Measurements from ENCODE around the gene PLPP3. TPM values are rescaled to one million over a fixed set of nuclear protein-coding genes. Genes with fewer than 3 reads are reported as not detected.

The PLPP3 gene
- total and polyA plus RNA-seq, 9 of the 15 experiments (the other 6 are each of a cell fraction or from before 2014, with no cell fraction given): 0.07 to 0.54 (median 0.20) TPM

- in situ Hi-C loops (cut with MboI): no loop called here
- no peaks in the 10 kb centered on the region for H3K9me1 ChIP-seq (ENCODE audit: control insufficient read depth, insufficient read depth, low read length)
- no TSS peak for BruUV-seq (replicated peaks)
- TF ChIP-seq SAFB2 (IDR thresholded peaks at IDR 0.05; ENCODE audit: borderline replicate concordance, low read depth, low read length, severe bottlenecking): no peak
- no peak overlapping the region for H3K27ac ChIP-seq (ENCODE audit: extremely low read depth, low read depth, low read length)
- 2% methylated on average over 5 of the region's 5 CpGs for WGBS (ENCODE audit: insufficient coverage, low coverage, missing lambda C conversion rate)
- peaks cover 1 to 10% of the 10 kb centered on the region in 2 experiments; a peak in 3 of 5 replicates for H3K27me3 ChIP-seq (ENCODE audit: control insufficient read depth in 2 of 2, insufficient read depth in 2 of 2, low read length in 2 of 2)
- no peak overlapping the region for H3K4me3 ChIP-seq
- ChIA-PET CTCF (ENCODE audit: low intra/inter-chr PET ratio) (no interaction called here), POLR2A (interaction anchor here (0.5 kb wide), 1 partner anchor 11 kb away, joined by 3 read pairs; no protein-coding TSS in a partner anchor)
- H3K4me1 ChIP-seq (replicated peaks in 1 of 2; ENCODE audit: control insufficient read depth in 2 of 2, insufficient read depth in 2 of 2, low read length in 2 of 2): no peaks in the 10 kb centered on the region
- no peaks in the 10 kb centered on the region for H3K9me3 ChIP-seq (replicated peaks; ENCODE audit: control insufficient read depth, insufficient read depth, low read depth, low read length)
- H3K4me2 ChIP-seq (ENCODE audit: insufficient read depth, low read length): no peak overlapping the region
- intact Hi-C loops (cut with micrococcal nuclease): no loop called here
- DNase-seq (ENCODE audit: extremely low read depth in 1 of 4, low spot score in 3 of 4) (no peak), FAIRE-seq (no peak), ATAC-seq (no peak)
- H3K9ac ChIP-seq (ENCODE audit: insufficient read depth in 1 of 2, low read depth in 2 of 2, low read length in 2 of 2): no peak overlapping the region
- no peaks in the 10 kb centered on the region for H3K79me2 ChIP-seq (ENCODE audit: control insufficient read depth, insufficient read depth, low read length)
- H2AFZ ChIP-seq (ENCODE audit: low read depth, low read length): no peak overlapping the region
- 0 out of 2 replicates have a peak, but pooled peaks cover 5% of the 10 kb centered on the region for H4K20me1 ChIP-seq (replicated peaks; ENCODE audit: control insufficient read depth, insufficient read depth, low read length)
- no peaks in the 10 kb centered on the region for H3K36me3 ChIP-seq (ENCODE audit: control insufficient read depth, insufficient read depth, low read length)
Measured at GRCh38 chr1:56446531-56447098, 132.7 kb downstream of the PLPP3 start.

GRCh38 chr1:56444960-56445646, 134.3 kb downstream of the PLPP3 start:
- no peak for ATAC-seq
- Histone ChIP-seq H3K27ac (ENCODE audit: extremely low read depth, low read depth, low read length) (no peak overlapping the region), H3K36me3 (ENCODE audit: control insufficient read depth, insufficient read depth, low read length) (no peaks in the 10 kb centered on the region), H3K4me2 (ENCODE audit: insufficient read depth, low read length) (no peak overlapping the region), H3K79me2 (ENCODE audit: control insufficient read depth, insufficient read depth, low read length) (no peaks in the 10 kb centered on the region), H3K9me3 (replicated peaks; ENCODE audit: control insufficient read depth, insufficient read depth, low read depth, low read length) (no peaks in the 10 kb centered on the region), H3K9me1 (ENCODE audit: control insufficient read depth, insufficient read depth, low read length) (no peaks in the 10 kb centered on the region), H2AFZ (ENCODE audit: low read depth, low read length) (no peak overlapping the region), H3K9ac (ENCODE audit: insufficient read depth in 1 of 2, low read depth in 2 of 2, low read length in 2 of 2) (no peak overlapping the region), H3K4me1 (replicated peaks in 1 of 2; ENCODE audit: control insufficient read depth in 2 of 2, insufficient read depth in 2 of 2, low read length in 2 of 2) (no peaks in the 10 kb centered on the region), H3K27me3 (ENCODE audit: control insufficient read depth in 2 of 2, insufficient read depth in 2 of 2, low read length in 2 of 2) (peaks cover 4 to 14% of the 10 kb centered on the region in 2 experiments; a peak in 3 of 5 replicates), H4K20me1 (replicated peaks; ENCODE audit: control insufficient read depth, insufficient read depth, low read length) (0 out of 2 replicates have a peak, but pooled peaks cover 5% of the 10 kb centered on the region), H3K4me3 (no peak overlapping the region)
- no peak for FAIRE-seq
- ChIA-PET POLR2A (interaction anchor here (1.0 kb wide), 1 partner anchor 16 kb away, joined by 3 read pairs; no protein-coding TSS in a partner anchor), CTCF (ENCODE audit: low intra/inter-chr PET ratio) (no interaction called here)
- TF ChIP-seq ZFX (CRISPR knock-in tag; IDR thresholded peaks at IDR 0.05) (no peak), DDX20 (tag; IDR thresholded peaks at IDR 0.05; ENCODE audit: low read depth) (no peak), TCF7 (IDR thresholded peaks at IDR 0.05; ENCODE audit: borderline replicate concordance) (no peak), DLX4 (CRISPR knock-in tag; IDR thresholded peaks at IDR 0.05) (no peak), GABPB2 (CRISPR knock-in tag; conservative IDR thresholded peaks at IDR 0.05) (no peak), HMGN3 (IDR thresholded peaks at IDR 0.05; ENCODE audit: borderline replicate concordance, extremely low read depth, insufficient read length, low read depth, low read length) (no peak), SP2 (IDR thresholded peaks at IDR 0.05; ENCODE audit: extremely low read depth, low read depth, low read length, poor library complexity, severe bottlenecking) (no peak), SREBF2 (CRISPR knock-in tag; IDR thresholded peaks at IDR 0.05) (no peak), DPF2 (IDR thresholded peaks at IDR 0.05) (no peak), GABPA (tag; conservative IDR thresholded peaks at IDR 0.05; ENCODE audit: low read depth) (no peak), BHLHE40 (IDR thresholded peaks at IDR 0.05; ENCODE audit: low read length) (no peak), NR3C1 (CRISPR knock-in tag; IDR thresholded peaks at IDR 0.05) (no peak)
- no TSS peak for BruUV-seq (replicated peaks)
- in situ Hi-C loops (cut with MboI) (no loop called here), intact Hi-C loops (cut with micrococcal nuclease) (no loop called here)
- no peak for DNase-seq (ENCODE audit: extremely low read depth in 1 of 4, low spot score in 3 of 4)
- 0% methylated on average over 4 of the region's 7 CpGs for WGBS (ENCODE audit: insufficient coverage, low coverage, missing lambda C conversion rate)
